NCI-H748 (cell line): Measurements from ENCODE around the gene ALDH1L2.

ENCODE experiments used
- DNase-seq: peaks from one replicate; lab custom pipeline; 2025; ENCODE audit not compliant: unreplicated experiment; lab: John Stamatoyannopoulos, UW

Gene ALDH1L2

DNA sequence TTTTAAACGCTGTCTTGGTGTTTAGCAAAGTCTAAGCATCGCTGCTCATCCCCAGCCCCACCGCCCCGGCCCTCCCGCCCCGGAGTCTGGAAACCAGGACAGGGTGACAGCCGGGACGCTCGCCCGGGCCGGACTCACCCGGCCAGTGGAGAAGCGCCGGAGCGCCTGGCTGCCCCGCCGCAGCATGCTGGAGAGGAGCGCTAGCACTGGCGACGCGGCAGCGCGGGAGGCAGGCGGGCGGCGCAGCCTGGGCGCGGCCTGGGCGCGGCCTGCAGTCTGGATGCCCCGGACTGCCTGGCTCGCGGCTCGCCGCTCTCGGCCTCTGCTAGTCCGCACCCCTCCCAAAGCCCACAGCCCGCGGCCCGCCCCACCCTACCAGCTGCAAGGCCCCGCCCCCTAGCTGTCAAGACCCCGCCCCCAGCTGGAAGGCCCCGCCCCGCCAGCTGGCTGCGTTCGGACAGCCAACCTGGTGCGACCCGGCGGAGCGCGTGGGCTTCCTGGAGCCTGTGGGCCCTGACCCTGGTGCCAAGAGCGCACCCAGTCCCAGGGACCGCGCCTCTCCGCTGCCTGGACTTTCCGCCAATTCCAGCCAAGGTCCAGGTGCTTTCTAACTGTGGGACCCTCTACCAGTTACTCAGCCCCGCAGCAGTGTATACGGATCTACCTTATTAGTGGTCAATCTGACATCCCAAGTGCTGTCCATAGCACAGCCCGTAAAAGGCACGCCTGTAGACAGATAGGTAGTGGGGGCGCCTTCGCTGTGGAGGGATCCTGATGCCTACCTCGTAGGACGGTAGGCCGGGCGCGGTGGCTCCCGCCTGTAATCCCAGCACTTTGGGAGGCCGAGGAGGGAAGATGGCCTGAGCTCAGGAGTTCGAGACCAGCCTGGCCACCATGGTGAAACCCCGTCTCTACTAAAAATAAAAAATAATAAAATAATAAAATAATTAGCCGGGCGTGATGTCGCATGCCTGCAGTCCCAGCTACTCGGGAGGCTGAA lies at the start of gene ALDH1L2:
Gene ALDH1L2 (minus strand): TSS at position 208 of the 1,000 bp plus-strand sequence. CDS start 22 bp downstream, at position 186.
- DNase-seq: peak; percentile 84

DNA sequence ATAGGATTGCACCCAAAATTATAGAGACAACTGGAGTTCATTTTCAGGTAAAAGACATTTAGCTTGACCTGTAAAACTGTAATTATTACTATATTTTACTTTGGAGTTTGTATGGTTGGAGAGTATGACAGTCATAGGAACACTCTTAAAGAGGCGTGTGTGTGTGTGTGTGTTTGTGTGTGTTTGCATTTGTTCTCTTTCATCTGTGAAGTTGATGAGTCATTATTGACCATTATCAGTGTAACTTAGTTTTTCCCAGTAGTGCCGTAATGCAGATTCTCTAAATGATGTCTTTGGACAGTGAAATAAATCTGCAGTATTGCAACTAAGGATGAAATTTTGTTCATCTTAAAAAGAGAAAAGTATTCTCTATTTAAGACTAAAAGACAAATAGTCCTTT lies 36.3 kb upstream of the ALDH1L2 start:
- DNase-seq: no peak

DNA sequence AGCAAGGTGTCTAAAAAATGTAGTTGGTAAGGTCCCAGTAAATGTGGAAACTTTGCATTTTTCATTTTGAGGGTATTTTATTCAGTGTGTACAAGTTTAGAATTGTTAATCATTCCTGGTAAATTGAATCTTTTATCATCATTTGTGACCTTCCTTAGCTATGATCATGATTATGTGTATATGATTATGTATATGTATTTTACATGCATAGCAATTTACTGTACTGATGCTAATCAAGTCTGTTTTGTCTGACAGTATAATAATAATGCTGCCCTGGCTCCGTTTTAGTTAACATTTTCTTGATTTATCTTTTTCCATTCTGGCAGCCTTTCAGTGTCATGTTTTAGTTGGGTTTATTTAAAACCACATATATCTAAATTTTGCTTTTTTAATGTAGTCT lies 32.7 kb upstream of the ALDH1L2 start:
- DNase-seq: no peak

- no peak for DNase-seq
Observed at GRCh38 chr12:105113094-105113493, 28.8 kb upstream of the ALDH1L2 start.

- no peak for DNase-seq
Observed at GRCh38 chr12:105110851-105111250, 26.6 kb upstream of the ALDH1L2 start.

DNA sequence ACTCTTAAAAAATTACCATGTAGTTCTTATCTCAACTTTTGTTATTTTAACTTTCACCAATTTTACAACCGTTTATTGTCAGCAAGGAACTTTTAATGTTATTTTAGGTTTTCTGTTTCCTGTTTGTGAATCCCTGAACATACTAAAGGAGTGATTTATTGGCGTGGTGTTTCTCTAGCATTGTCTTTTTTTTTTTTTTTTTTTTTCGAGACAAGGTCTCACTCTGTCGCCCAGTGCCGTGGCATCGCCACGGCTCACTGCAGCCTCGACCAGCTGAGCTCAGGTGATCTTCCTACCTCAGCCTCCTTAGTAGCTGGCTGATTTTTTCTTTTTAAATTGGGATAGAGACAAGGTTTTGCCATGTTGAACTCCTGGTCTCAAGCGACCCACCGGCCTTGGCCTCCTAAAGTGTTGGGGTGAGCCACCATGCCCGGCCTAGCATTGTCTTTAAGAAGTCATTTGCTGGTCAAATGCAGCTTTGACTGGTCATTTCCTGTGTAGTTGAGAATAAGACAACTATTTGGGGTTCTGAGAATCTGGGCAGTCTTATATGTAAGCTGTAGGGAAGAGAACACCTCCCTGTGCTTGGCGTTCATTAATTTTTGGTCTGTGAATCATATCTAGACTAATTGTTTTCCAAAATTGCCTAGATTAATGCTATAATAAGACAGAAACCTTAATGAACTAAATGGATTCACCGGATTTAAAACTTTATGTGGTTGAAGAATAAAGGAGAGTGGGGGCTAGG lies 25.4 kb upstream of the ALDH1L2 start:
- DNase-seq: no peak

- peak; percentile 95 for DNase-seq
Observed at GRCh38 chr12:105107494-105108371, 23.5 kb upstream of the ALDH1L2 start, which contains the start of gene WASHC4. Gene WASHC4 (plus strand): TSS chr12:105107731. CDS start chr12:105107801, 70 bp downstream.

GRCh38 chr12:105107171-105107493 lies 22.9 kb upstream of the ALDH1L2 start:
- peak; percentile 77 for DNase-seq

DNA sequence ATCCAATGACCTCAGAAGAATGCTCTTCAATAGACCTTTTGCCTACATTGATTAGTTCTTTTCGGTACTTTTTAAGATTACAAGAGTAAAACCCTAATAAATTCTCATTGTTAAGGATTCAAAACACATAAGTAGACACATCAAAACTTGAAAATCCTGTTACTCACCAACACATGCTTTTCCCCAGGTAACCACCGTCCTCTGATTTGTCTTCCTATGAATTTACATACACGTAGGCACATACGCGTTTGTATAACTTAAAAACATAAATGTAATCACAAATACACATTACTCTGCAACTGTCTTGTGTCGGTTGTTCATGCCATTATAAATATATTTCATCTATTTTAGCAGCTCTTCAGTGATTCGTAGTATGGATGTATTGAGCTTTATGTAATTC lies 22.4 kb upstream of the ALDH1L2 start:
- DNase-seq: peak; percentile 23

DNA sequence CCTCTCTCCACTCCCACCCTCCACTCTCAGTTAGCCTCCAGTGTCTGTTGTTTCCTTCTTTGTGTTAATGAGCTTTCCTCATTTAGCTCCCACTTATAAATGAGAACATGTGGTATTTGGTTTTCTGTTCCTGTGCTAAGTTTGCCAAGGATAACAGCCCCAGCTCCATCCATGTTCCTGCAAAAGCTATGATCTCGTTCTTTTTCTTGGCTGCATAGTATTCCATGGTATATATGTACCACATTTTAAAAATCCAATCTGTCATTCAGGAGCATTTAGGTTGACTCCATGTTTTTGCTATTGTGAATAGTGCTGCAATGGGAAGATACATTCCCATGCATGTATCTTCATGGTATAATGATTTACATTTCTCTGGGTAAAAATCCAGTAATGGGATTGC lies 20.5 kb upstream of the ALDH1L2 start:
- DNase-seq: no peak

DNA sequence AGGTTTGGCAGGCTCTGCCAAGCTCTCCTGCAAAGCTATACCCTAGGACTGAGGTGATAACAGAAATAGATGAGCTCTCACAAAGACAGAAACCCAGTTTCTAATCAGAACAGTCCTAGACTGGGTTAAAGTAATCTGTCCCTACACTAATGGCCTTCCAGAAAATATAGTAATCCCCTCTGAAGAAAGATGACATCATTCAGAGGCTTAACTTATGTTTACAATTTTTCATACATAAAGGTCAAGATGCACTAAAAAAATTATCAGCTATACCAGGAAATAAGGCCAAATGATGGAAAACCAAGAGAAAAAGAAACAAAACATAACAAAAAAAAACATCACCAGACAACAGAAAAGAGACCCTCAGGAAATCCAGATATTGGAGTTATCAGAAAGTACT lies 18.4 kb upstream of the ALDH1L2 start:
- DNase-seq: no peak

DNA sequence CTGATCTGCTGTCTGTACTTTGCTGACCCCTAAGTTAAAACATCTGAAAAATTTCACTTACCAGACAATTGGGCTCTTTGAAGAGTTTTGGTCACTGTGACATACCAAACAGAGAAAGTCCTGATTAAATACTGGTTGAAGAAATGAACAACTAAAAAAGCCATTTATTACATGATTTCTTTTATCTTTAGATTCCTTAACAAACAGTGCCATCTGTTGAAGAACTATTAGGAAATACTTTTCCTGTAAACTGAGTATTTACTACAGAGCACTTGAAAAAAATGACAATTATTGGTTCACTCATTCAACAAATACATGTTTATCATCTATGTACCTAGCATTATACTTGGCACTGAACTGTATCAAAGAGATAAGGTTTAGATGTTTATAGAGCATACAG lies 16.7 kb upstream of the ALDH1L2 start:
- DNase-seq: no peak

GRCh38 chr12:105100207-105100985 lies 16.1 kb upstream of the ALDH1L2 start:
- DNase-seq: no peak

- no peak for DNase-seq
Observed at GRCh38 chr12:105099356-105099755, 15.1 kb upstream of the ALDH1L2 start.

- peak; percentile 7 for DNase-seq
Observed at GRCh38 chr12:105095338-105095737, 11.1 kb upstream of the ALDH1L2 start.

DNA sequence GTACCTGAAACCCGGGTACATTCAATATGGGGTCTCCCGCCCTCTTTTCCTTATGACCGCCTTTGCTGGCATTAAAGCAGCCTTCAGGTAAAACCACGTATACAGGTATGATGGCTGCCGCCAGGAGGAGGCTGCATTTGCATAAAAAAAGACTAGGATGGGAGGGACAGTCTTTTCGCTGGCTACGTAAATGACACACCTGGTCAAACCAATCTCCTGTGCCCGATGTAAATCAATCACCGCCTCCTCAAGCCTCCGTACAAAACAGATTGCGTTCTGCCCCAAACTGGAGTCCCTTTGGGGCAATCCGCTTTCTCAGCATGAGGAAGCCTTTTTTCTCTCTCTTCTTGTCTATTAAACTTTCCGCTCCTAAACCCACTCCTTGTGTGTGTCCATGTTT lies 8.1 kb upstream of the ALDH1L2 start:
- peak; percentile 94 for DNase-seq

- peak; percentile 30 for DNase-seq
Observed at GRCh38 chr12:105091476-105092206, 7.4 kb upstream of the ALDH1L2 start.

- no peak for DNase-seq
Observed at GRCh38 chr12:105090361-105090760, 6.1 kb upstream of the ALDH1L2 start.

DNA sequence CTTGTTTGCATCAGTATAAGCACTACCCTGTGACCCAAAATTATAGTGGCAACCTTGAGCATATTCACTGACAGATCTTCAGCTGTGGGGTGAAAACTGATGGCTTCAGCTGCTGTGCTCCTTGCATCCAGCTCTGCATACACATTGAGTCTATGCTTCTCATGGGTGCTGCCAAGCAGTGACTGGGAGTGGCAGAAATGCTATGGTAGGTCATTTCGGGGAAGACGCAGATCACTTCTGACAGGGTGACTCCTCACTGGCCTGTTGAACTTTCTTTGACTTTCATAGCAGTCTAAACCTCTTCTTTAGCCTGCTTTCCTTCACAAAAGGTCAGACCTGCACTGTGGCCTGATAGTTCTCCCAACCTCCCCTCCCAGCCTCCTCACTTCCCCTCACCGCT lies 5.6 kb upstream of the ALDH1L2 start:
- DNase-seq: no peak

DNA sequence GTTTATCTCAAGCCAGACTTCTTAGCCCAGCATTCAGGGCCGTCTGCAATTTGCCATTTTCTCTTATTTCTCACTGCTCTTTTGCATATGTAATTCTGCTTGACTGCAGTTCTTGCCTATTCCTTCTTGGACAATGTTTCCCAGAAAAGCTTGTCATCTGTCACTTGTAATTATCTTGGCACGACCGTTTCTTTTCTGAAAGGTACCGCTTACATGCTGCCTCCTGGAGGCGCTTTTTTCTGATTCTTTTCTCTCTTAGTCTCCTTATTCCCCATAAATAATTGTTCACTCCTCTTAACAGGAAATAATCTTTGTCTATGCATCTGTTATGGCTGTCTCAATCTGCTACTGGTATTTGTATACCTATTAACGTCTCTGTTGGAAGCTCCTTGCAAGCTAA lies 1.2 kb upstream of the ALDH1L2 start:
- DNase-seq: no peak
